HG03103 (cell line): ENCODE measurements around the gene SPART.

Experiments used
- ATAC-seq: cut with Tn5 transposase; IDR thresholded peaks from one replicate; pipeline ENCODE4 v1.9.1; 2021; ENCODE audit warnings: low read depth; ENCODE audit not compliant: unreplicated experiment

Gene SPART, protein sequence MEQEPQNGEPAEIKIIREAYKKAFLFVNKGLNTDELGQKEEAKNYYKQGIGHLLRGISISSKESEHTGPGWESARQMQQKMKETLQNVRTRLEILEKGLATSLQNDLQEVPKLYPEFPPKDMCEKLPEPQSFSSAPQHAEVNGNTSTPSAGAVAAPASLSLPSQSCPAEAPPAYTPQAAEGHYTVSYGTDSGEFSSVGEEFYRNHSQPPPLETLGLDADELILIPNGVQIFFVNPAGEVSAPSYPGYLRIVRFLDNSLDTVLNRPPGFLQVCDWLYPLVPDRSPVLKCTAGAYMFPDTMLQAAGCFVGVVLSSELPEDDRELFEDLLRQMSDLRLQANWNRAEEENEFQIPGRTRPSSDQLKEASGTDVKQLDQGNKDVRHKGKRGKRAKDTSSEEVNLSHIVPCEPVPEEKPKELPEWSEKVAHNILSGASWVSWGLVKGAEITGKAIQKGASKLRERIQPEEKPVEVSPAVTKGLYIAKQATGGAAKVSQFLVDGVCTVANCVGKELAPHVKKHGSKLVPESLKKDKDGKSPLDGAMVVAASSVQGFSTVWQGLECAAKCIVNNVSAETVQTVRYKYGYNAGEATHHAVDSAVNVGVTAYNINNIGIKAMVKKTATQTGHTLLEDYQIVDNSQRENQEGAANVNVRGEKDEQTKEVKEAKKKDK

DNA sequence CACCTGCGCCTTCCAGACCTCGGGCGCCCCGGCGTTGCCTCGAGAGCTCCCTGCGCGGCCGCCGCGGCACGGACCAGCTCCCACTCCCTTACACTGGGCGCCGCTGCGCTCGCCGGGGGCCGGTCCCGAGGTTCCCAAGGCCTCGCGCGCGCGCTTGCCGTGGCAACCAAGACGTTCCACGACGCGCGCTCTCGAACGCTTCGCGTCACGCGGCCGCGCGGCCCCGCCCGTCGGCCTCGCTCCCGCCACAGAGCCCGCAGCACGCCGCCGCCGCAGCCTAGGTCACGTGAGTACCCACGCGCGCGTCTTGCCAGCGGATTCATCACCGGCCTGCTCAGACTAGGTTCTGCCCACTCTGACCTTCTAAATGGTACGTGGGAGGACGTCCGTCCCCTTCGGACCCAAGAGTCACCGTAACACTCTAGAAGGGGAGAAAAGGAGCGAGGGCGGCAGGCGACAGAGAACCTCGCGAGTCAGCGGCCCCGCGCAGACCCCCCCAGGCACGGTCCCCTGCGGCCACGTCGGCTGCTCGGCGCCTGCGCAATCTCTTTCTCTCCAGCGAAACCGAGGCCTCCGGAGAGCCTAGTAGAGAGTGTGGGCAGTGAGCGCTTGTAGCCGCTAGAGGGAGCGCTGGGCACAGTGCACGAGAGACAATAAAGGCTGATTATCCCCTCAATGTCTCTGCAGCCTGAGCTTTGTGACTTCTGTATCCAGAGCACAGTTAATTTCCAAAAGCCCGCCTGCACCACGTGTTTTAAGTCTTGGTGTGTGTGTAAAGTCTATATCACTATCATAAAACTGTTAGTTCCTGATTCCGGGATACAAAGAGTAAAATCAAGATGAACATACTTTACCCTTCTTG is at the start of gene SPART:
TSS of gene SPART (minus strand) at position 173 of the 862 bp plus-strand sequence. CDS start 10,564 bp downstream, outside the sequence.
- ATAC-seq: peak; percentile 93

DNA sequence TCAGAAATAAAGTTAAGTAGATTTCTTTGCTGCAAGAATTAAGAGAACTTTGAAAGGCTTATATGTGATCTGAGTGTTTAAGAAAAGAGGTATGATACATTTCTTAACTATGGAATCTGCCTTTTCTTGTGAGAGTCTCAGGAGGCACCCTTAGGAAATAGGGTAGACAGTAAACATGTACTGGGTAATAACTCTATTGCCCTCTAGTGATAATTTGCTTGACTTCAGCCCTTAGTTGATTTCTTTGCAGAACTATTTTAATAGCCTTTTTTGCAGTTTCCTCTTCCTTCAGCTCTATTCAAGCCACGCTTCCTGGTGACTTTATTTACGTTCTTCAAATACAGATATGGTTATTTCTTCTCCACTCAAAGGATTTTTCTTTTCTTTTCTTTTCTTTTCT is 49.1 kb upstream of the SPART start:
- ATAC-seq: no peak

DNA sequence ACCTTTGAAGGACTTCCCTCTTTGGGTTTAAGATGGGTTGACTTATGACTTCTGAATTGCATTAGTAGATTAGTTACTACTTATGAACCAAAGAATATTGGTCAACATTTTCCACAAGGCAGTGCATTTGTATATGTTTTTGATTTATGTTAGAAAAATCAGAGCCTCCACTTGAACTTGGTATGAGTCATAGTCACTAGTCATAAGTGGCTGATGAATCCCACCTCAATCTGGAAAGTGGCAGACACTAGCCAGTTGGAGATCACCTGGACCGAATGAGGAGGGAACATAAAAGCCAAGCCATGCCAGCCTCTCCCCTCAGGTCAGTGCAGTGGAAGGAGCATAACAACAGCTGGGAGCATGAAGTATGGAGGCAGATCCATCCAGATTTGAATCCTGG is 39.3 kb upstream of the SPART start:
- no peak for ATAC-seq

DNA sequence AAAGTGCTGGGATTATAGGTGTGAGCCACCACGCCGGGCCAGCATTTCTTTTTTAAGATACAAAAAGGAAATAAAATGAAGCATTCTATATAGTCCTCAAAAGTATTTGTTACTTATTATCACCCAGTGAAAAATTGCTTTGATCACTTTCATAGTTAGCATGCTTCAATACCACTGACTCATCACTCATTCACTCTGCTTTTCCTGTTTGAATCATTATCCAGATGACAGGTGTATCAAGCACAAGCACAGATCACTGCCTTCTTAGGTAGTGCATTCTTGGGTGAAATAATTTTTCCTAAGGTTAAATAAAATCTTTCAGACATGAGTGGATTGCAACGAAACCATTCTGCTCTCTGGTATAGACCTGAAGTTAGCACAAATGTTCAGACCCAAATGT is 35.8 kb upstream of the SPART start:
- no peak for ATAC-seq

DNA sequence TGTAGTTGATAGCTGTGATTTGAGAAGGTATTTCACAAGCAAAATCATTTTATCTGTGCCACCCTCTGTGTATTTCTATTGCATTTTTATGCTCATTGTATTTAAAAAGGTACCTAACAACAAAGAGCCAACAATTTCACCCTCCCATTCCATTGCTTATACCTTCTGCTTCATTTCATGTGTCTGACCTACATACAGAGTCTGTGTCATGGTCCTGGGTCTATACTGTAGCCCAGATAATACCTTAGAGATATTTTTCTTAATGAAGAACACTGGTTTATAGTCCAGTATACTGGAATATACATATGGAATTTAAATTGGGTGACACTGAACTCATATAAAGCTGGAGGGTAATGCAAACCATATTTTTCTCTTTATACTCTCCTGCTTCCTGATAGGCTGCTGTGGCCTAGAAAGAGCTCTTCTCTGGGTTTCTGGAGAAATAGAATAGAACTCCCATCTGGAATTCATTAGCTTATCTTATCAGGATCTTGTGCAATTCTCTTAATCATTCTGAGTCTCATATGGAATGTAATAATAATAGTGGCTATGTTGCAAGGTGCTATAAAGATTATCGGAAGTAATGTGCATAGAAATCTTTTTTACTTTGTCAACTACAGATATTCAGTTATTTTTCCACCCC is 31.8 kb upstream of the SPART start:
- no peak for ATAC-seq

DNA sequence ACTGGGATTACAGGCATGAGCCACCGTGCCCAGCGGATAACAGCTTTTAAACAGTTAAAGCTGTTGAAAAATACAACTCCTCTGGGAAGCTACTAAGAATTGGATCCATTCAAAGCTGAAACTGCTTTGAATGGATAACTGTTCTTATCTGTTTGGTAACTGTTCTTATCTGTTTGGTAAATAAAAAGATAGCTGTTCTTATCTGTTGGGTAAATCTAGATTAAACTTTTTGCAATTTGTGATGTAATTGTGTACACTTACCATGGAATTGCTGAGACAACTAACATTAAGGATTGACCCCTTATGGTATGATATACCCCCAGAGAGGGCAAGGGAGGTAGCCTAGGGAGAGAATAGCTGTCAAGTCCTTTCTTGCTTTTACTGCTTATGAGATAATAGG is 27.9 kb upstream of the SPART start:
- no peak for ATAC-seq

DNA sequence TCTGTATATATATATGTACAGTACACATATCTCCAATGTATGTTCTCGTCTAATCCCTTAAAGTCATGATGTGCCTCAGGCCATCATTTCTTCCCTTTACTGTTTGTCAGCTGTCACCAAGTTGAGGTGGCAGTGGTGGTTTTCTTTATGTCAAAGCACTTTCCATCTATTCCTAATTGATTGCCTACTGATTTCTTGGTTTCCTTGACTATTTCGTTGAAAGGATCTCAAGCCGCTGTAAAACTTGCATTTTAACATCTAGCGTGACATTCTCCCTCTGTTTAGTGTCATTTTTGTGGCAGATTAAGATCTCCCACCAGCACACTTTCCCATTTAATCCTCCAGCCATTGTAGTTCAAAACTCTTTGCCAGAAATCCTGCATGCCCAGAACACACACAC is 25.0 kb upstream of the SPART start:
- no peak for ATAC-seq

DNA sequence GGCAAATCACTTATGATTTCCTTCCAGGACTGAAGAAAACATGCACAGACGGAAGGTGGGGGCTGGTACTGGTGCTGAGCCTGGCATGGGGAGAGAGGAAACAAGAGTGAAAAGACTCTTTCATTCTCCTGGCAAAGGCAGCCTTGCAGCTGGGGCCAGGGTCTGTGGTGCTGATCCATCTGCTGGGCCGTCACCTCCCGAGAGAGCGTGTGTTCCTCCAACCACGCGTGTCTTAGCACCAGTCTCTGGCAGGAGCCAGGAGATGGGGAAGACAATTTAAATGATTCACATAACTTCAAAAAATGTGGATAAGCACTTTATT is 23.9 kb upstream of the SPART start:
- ATAC-seq: no peak

DNA sequence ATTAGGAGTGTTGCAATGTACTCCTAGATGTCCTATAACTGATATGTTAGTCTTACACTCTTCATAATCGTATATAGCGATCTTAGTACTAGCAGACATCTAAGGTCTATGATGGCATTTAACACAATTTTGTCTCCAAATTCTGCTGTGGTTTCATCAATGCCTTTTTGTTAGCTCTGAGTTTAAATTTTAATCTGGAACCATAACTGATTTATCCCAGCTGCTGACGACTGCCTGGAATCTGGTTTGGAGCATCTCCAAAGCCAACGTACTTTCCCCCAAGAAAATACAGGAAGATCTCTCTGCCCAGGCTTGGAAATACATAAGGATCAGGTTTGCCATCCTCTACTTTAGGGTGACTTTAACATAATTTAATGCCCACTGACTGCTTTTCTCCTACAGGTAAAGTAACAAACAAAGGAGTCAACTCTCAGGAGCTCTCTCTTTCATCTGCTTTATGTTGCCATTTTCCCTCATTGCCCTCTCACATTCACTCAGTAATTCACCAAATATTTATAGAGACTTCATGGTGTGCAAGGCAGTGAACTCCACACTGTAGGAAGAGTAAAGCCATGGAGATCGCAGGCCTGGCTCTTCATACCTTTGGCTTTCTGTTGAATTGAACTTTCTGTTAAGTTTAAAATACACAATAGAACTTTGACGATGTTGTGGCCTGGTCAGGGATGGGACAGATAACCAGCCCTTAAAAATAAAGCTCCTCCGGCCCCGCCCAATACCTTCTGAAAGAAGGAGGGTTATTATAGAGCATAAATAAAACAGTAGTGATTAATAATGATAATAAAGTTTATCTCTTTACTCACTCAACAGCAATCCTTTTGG is 23.3 kb upstream of the SPART start:
- no peak for ATAC-seq

DNA sequence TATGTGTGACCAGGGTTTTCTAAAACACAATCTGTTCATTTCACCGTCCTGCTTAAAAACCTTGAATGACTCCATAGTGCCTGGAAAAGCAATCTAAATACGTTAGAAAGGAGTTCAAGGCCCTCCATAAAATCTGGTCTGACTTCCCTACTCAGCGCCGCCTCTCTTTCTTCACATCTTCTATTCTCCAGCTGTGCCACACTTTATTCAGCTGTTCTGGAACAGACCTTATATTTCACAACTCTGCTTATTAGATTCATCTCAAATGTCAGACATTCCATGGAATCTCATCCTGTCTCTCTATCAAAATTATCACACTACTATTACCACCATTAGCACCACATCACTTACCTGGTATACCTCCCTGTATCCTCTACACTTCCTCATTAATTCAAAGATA is 19.8 kb upstream of the SPART start:
- no peak for ATAC-seq

DNA sequence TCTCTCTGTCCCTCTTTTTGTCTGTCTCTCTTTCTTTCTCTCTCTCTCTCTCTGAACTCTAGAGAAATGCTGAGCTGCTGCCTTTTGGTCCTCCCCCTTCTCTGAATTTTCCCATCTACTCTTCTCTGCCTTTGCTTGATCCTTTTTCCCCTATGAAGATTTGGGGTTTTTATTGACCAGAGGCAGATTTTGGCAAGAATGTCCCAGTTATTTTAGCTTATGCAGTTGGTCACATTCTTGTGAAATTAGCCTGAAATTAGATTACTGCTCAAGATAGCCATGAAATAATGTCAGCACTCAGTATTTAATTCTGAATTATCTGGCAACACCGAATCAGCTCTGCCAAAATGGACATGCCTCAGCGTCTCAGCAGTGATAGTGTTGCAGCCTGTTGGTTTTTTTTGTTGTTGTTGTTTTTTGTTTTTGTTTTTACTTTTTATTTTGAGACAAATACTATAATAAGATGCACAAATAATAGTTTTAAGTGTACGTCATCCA is 17.2 kb upstream of the SPART start:
- ATAC-seq: no peak

DNA sequence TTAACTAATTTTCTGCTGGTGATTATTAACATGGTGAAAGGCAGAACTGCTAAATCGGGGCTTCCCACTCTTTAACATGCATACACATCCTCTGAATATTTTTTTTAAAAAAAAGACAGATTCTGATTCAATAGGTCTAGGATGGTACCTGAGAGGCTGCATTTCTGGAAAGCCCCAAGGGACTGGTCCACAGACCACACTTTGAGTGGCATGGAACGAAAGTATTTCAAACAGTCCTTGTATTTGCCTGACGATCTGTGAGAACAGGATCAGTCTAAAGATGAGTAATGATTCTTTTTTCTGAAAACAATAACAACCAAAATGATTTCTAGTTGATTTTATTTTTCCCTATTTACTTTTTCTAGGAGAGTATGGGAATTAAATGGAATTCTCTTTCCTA is 16.7 kb upstream of the SPART start:
- ATAC-seq: no peak

DNA sequence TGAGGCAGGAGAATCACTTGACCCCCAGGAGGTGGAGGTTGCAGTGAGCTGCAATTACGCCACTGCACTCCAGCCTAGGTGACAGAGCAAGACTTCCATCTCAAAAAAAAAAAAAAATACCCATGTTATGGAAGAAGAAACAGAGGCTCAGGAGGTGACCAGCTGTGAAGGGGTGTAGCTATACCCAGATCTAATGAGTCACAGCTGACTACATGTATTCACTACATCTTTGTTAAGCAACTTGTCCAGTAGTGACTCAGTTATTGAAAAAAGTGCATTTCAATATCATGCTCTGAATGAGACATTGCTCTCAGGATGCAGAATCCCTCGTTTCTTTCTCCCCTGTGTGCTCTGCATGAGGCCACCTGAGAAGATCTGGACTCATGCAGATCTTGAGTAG is 16.1 kb upstream of the SPART start:
- ATAC-seq: no peak

DNA sequence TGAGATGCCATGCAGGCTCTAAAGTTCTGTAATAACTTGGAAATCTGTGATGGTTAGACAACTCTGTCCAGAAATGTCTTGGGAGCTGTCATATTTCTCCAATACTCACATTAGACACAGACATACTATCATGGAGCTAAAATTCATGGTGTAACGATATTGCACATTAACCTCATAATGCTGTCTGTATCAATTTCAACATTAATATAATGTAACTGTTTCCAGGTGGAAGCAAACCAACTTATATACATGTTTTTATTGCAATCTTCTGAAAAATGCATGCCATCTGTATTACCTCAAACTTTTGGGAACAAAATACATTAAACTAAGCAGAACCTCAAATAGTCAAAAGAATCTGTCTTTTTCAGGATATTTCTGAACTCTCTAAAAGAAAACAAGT is 14.7 kb upstream of the SPART start:
- no peak for ATAC-seq

DNA sequence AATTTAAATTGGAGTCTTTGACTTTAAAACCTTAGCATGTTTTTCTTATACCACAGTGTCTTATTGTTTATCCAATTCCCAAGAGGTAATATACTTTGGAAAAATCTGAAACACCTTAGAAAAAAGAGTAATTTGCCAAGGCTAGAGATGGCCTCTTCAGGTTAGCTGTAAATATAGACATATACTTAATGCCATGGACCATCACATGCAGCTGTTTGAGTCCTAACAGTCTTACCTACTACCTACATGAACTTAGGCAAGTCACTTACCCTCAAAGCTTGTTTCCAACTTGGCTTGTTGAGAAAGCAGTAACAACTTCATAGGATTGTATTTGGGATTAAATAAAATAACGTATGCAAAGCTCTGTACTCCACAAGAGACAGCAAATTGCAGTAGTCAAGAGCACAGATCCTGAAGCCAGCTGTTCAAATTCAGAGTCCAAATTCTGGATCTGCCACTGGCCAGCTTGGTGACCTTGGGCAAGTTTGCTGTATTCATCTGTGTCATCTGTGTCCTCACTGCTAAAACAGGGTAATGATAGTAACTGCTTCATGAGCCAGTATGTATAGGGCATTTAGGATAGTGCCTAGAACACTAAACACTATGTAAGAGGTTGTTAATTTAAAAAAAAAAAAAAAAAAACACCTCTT is 13.2 kb upstream of the SPART start:
- ATAC-seq: no peak

DNA sequence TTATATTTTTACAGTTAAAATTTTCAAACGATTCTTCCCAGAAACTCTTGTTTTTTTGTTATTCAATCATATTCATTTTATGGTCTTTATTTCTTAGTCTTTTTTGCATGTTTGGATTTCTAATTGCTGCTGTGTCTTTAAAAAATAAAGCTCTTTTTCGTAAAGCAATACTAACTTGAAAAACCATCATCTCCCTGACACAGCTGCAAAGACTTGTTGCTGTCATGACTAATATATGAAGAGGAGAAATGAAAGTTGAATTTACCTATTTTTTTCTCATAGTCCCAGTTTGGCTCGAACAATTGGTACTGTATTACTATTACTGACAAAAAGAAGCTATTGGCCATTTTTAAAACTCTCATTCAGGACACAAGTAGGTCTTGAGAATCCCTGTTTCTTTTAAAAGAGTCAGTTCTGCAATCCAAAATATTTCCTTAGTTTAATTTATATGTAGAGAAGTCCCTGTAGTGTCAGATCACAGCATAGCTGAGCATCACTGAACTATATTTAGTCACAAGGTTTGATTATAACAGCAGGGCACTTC is 12.1 kb upstream of the SPART start:
- no peak for ATAC-seq

DNA sequence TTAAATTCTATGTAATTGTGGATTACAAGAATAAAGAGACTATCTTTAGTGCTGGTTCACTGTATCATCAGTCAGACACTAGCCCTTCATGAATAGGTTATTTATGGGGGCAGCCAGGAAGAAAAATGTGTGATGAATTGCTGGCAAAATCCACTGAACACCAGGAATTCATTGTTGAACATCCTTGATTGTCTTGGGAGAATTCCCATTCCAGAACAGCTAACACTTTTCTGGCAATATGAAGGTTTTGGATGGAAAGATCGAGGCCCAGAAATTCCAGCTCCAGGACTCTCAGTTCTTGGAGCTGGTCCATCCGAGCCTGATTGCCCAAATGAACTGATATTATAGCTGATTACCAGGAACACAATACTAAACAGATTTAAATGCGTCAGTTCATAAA is 11.5 kb upstream of the SPART start:
- no peak for ATAC-seq

DNA sequence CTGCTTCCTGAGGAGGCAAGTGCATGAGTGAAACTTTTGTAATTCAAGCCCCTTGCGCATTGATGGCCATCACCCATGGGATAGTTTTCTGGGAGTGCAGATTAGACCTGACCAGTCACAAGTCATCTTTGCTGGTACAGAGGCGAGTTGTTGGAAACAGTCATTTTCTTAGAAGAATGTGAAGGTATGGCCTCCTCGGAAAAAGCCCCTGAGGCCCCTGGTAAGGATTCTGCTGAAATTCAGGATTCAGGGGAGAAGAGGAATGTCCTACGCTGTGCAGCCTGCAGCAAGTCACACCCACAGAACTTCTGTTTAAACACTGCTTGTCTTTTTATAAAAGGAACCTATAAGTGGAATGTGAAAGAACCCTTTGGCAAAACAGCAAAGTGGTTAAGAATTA is 11.0 kb upstream of the SPART start:
- no peak for ATAC-seq

DNA sequence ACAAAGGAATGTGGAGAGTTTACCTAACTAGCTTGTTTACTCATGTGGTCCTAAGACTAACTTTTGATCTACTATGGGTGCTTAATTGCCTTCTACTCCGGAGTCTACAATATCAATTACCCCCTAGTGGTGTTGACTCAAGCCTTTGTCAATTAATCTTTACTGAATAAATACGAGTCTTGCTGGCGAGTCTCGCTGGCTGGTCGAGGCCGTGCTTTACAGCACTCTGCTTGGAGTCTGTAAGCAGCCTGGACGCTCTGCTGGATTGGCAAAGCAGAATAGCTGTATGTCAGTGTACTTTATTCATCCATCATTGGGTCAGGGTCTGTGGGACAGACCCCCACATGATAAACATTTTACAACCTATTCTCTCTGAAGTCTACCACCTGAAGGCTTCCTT is 9.9 kb upstream of the SPART start:
- ATAC-seq: no peak
